ENCODE data around the gene AQP2.

AQP2 gene

DNA sequence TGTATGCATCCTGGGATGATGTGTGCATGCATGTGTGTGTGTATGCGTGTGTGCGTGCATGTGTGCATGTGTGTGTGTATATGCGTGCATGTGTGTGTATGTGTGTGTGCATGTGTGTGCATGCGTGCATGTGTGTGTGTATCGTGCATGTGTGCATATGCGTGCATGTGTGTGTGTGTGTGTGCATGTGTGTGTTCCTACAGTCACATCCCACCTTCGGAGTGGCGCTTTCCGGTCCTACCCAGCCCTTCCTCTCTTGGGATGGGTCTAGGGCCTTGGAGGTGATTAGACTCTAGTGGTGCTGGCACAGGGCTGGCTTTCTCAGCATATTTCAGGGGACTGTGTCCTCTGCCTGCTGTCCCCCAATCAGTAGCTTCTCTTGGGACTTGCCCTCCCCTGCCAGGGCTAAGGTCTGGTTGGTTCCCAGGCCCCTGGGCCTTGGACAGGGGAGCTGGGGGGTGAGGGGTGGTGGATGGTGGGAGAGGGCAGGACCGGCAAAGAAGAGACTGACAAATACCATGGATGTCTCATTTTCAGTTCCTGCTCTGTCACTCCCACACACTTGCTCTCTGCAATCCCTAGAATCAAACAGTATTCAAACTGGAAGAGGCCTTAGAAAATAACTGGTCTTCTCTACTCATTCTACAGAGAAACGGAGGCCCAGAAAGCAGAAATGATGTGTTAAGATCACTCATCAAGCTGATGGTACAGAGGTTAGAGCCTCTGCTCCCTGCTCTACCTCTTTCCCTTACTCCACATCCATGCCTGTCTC is 24.9 kb upstream of the AQP2 start:
- TF ChIP-seq, protein P1, sequence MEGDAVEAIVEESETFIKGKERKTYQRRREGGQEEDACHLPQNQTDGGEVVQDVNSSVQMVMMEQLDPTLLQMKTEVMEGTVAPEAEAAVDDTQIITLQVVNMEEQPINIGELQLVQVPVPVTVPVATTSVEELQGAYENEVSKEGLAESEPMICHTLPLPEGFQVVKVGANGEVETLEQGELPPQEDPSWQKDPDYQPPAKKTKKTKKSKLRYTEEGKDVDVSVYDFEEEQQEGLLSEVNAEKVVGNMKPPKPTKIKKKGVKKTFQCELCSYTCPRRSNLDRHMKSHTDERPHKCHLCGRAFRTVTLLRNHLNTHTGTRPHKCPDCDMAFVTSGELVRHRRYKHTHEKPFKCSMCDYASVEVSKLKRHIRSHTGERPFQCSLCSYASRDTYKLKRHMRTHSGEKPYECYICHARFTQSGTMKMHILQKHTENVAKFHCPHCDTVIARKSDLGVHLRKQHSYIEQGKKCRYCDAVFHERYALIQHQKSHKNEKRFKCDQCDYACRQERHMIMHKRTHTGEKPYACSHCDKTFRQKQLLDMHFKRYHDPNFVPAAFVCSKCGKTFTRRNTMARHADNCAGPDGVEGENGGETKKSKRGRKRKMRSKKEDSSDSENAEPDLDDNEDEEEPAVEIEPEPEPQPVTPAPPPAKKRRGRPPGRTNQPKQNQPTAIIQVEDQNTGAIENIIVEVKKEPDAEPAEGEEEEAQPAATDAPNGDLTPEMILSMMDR (conservative IDR thresholded peaks at IDR 0.05): no peak

DNA sequence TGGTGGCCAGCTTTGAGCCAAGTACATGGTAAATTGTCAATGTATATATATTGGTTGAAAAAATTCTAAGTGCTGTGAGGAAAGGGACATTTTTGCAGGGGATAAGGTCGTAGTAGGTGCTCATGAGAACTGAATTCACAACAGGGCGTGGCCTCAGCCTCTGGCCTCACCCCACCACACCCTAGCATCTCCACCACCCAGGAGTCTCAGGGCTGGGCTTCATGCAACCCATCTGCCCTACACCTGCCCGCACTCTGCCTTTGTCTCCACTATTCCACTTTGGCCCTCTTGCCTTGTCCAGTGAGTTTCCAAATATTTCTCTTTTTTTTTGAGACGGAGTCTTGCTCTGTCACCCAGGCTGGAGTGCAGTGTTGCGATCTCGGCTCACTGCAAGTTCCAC is 22.1 kb upstream of the AQP2 start:
- H3K27ac ChIP-seq: no peak overlapping the region
- TF ChIP-seq, protein P1 (conservative IDR thresholded peaks at IDR 0.05): no peak

More for the DNA sequence above, 24.9 kb upstream of the AQP2 start:
- H3K27ac ChIP-seq: no peak overlapping the region

DNA sequence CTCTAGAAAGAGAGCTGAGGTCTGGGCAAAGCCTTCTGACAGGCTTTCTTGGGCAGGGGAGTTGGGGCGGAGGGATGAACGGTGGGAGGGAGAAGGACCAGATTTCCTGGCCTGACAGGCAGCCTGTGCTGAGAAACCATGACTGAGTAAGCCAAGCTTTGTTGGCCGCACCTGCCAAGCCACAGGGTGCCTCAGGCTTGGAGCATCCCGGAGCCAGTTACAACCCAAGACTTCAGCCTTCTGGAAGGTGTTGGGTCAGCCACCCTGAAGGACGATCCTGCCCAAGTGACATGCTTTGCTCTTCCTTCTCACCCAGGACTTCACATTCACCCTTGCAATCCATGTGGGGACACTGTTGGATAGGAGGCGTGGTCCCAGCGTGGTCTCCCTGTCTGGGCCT is 21.0 kb upstream of the AQP2 start:
- H3K27ac ChIP-seq: no peak overlapping the region
- TF ChIP-seq, protein P1 (conservative IDR thresholded peaks at IDR 0.05): no peak

DNA sequence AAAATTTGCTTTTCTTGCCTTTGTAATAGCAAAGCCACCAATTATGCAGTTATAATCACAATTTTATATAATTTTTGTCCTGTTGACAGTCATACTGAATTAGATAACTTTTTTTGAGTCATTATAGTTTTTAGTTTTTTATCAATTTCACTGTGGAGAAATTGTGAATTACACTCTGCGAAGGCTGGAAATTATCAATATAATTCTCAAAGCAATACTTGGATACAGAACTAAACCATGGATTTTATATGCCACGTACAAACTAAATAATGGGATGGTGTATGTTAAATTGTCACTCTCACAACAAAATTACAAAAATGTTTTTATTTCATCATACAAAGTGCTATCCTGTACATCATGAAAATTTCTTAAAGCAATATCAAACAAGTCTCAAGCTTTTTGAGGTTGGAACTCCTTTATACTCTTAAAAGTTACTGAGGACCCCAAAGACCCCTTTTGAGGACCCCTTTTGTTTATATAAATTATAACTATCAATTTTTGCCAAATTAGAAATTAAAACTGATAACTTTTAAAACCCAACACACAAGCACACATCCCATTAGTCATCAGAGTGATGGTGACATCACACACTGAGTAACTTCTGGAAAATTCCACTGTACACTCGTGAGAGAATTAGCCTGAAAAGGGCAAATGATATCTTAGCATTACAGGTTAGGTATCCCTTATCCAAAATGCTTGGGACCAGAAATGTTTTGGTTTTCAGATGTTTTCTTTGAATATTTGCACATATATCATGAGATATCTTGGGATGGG is 19.8 kb upstream of the AQP2 start:
- H3K27ac ChIP-seq: no peak overlapping the region
- TF ChIP-seq, protein P1 (conservative IDR thresholded peaks at IDR 0.05): no peak

DNA sequence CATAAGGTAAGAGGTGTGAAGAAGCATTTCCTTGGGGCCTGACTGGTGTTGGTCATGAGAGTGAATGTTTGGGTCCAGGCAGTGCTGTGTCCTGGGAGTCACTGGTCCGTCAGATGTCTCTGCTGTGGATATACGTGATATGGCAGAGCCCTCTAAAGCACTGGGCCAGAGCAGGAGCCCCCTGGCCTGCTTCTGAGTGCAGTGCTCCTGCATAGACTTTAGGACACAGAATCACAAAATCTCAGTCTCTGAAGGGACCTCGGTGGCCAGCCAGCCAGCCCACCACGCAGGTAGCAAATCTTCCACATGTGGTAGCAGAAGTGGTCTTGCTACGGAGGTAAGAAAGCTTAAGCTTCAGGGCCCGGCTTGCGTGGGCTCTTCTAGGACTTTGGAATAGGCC is 18.5 kb upstream of the AQP2 start:
- TF ChIP-seq, protein P1 (conservative IDR thresholded peaks at IDR 0.05): no peak
- no peak overlapping the region for H3K27ac ChIP-seq

DNA sequence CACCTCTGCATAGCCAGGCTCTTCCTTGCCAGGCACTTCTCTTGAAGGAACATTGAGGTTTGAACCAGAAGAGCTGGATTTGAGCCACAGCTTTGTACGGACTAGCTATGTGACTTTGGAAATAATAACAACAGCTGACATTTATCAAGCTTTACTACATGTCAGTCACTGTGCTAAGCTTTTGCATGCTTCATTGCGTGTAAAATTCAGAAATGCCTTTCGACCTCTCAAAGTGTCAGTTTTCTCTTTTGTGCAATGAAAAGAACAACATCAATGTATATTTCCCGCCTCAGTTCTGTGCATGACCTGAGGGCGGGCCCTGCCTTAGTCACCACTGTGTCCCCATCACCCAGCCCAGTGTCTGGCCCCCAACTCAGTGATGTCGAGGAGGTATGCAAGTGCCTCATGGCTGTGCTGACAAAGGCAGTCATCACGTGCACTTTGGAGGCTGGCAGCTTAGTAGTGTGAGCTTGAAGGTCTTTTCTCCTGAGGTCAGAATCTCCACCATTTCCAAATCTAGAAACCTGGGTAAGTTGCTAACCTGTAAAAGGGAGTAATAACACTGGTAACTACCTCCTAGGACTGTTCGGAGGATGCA is 17.9 kb upstream of the AQP2 start:
- no peak overlapping the region for H3K27ac ChIP-seq
- TF ChIP-seq, protein P1 (conservative IDR thresholded peaks at IDR 0.05): no peak

DNA sequence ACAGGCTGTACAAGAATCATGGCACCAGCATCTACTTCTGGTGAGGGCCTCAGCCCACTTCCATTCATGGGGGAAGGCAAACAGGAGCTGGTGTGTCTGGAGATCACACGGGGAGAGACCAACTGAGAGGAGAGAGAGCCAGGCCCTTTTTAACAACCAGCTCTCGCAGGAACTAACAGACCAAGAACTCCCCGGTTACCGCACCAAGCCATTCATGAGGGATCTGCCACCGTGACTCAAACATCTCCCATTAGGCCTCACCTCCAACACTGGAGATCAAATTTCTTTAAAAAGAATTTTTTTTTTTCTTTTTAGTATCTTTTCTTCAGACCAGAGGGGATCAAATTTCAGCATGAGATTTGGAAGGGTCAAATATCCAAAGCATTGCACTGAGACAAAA is 16.7 kb upstream of the AQP2 start:
- no peak overlapping the region for H3K27ac ChIP-seq
- TF ChIP-seq, protein P1 (conservative IDR thresholded peaks at IDR 0.05): no peak

All from VCaP (cell line).